Naive thymus-derived CD4-positive, alpha-beta T cell (primary cell): ENCODE results near the gene ZNF25. TPM values are rescaled to one million over a fixed set of nuclear protein-coding genes. Genes with fewer than 3 reads are reported as not detected.
"Not testable (repeated sequence)": the region's sequence is repeated elsewhere in the genome, so short reads cannot be mapped to it uniquely, and the experiment has no call there.

ENCODE experiments used
- ATAC-seq: fragments of 150-1000 bp; cut with Tn5 transposase; 2 replicates; pipeline ENCODE4 v1.10.0; 2021; ENCODE audit warnings: mild to moderate bottlenecking, moderate library complexity
- CTCF ChIA-PET: fragments of 350-600 bp; sonication (Branson Sonifier 250); formaldehyde crosslinking; loops from one replicate; lab custom pipeline; 2021; ENCODE audit warnings: antibody characterized with exemption; lab: Charles Lee
- POLR2A ChIA-PET: fragments of 350-600 bp; sonication (Branson Sonifier 250); formaldehyde crosslinking; loops from one replicate; lab custom pipeline; 2021; ENCODE audit warnings: antibody characterized with exemption, inconsistent platforms; lab: Charles Lee
- DNase-seq, 9 donors: peaks; one replicate each; pipeline versions ENCODE4 v3.0.0 to v3.0.0-alpha.2; 2020 to 2022; ENCODE audit warnings: mixed read lengths in 1 of 9
- H3K27ac ChIP-seq: one replicate; pipeline ENCODE4 v1.7.0; 2013; ENCODE audit warnings: mild to moderate bottlenecking, low read depth, low read length, moderate library complexity
- H3K27me3 ChIP-seq, 2 donors: one replicate each; pipeline ENCODE4 v1.7.0; 2013; ENCODE audit warnings: low read length in 2 of 2, mild to moderate bottlenecking in 2 of 2, moderate library complexity in 2 of 2; ENCODE audit not compliant: control insufficient read depth in 2 of 2, insufficient read depth in 2 of 2
- H3K36me3 ChIP-seq, 3 experiments: 1 replicate in 2 of 3; 2 replicates in 1 of 3; pipeline ENCODE4 v1.7.0; 2013; ENCODE audit warnings: low read length in 3 of 3, mild to moderate bottlenecking in 3 of 3, moderate library complexity in 1 of 3; ENCODE audit not compliant: insufficient read depth in 3 of 3, control insufficient read depth in 2 of 3
- H3K4me1 ChIP-seq, 2 donors: one replicate each; pipeline ENCODE4 v1.7.0; 2013; ENCODE audit warnings: low read length in 2 of 2, mild to moderate bottlenecking in 2 of 2, moderate library complexity in 1 of 2; ENCODE audit not compliant: control insufficient read depth in 2 of 2, insufficient read depth in 2 of 2
- H3K4me3 ChIP-seq: 2 replicates; pipeline ENCODE4 v1.7.0; 2013; ENCODE audit warnings: mild to moderate bottlenecking, low read length
- H3K9me3 ChIP-seq, 3 experiments: 1 replicate in 2 of 3; 2 replicates in 1 of 3; pipeline ENCODE4 v1.7.0; 2013; ENCODE audit warnings: low read length in 3 of 3; ENCODE audit not compliant: control insufficient read depth in 2 of 3
- H3K27ac Mint-ChIP-seq, 9 donors: one replicate each; pipeline ENCODE4 v1.8.0; 2020 to 2022; ENCODE audit warnings: mixed read lengths in 9 of 9, mild to moderate bottlenecking in 8 of 9, moderate library complexity in 5 of 9, inconsistent platforms in 2 of 9
- H3K27me3 Mint-ChIP-seq, 5 donors: one replicate each; pipeline ENCODE4 v1.8.0; 2021 to 2022; ENCODE audit warnings: mixed read lengths in 5 of 5, mild to moderate bottlenecking in 1 of 5
- H3K36me3 Mint-ChIP-seq, 5 donors: one replicate each; pipeline ENCODE4 v1.8.0; 2020 to 2022; ENCODE audit warnings: mixed read lengths in 5 of 5, mild to moderate bottlenecking in 3 of 5, inconsistent platforms in 1 of 5
- H3K4me1 Mint-ChIP-seq, 7 donors: one replicate each; pipeline ENCODE4 v1.8.0; 2020 to 2022; ENCODE audit warnings: mixed read lengths in 7 of 7, mild to moderate bottlenecking in 3 of 7, inconsistent platforms in 1 of 7
- H3K4me3 Mint-ChIP-seq, 10 donors: one replicate each; pipeline ENCODE4 v1.8.0; 2020 to 2022; ENCODE audit warnings: mild to moderate bottlenecking in 10 of 10, mixed read lengths in 10 of 10, moderate library complexity in 6 of 10, inconsistent platforms in 2 of 10
- H3K9me3 Mint-ChIP-seq, 11 donors: one replicate each; pipeline ENCODE4 v1.8.0; 2020 to 2022; ENCODE audit warnings: mixed read lengths in 11 of 11, mild to moderate bottlenecking in 4 of 11, inconsistent platforms in 1 of 11, moderate library complexity in 1 of 11
- intact Hi-C, 2 donors: fragments of 100-400 bp; cut with micrococcal nuclease; formaldehyde crosslinking; loops; one replicate each; pipeline ENCODE4 v1.15.1; 2023
- polyA plus RNA-seq, 2 donors: library from polyadenylated mRNA; unstranded; fragments of 300-500 nt; fragmentation: Illumina TruSeq; gene quantifications; one replicate each; pipeline ENCODE4 v1.2.3, GENCODE V29; 2021
- total RNA-seq, 6 experiments: library from RNA in 5 of 6; stranded (reverse) in 5 of 6; gene quantifications; 1 replicate in 5 of 6; 2 replicates in 1 of 6; pipeline ENCODE4 v1.2.3 and lab custom pipeline; 2021 to 2026

Gene ZNF25
- total and polyA plus RNA-seq, 7 experiments from 2014 or later: 4.3 to 13.9 (median 7.5) TPM

DNA sequence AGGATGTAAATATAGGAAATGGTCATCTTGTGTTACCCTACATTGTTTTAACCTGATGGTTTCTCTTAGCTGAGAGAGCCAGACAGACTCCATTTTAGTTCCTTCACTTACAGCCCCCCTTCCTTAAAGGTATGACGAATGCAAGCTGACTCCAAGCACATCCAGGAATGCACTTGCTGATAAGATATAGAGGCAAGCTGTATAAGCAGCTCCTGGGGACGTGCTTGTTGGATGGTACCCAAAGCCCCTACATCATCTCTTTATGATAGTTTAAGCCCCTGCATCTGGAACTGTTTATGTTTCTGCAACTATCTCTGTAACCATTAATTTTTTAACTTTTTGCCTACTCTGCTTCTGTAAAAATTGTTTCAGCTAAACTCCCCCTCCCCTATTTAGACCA, 41.7 kb downstream of the ZNF25 start:
- Mint-ChIP-seq H3K27me3 (peaks cover 0 to 4% (median 0%) of the 10 kb centered on the region in 5 donors), H3K36me3 (peaks cover 0 to 4% (median 0%) of the 10 kb centered on the region in 5 donors), H3K27ac (no peak overlapping the region), H3K4me3 (no peak overlapping the region), H3K4me1 (no peaks in the 10 kb centered on the region), H3K9me3 (peaks cover 0 to 15% (median 0%) of the 10 kb centered on the region in 11 donors)
- no peak overlapping the region for H3K27ac ChIP-seq
- H3K27me3 ChIP-seq: no peaks in the 10 kb centered on the region
- no peak for ATAC-seq
- intact Hi-C loops: no loop called here
- POLR2A ChIA-PET: no interaction called here
- H3K4me3 ChIP-seq: no peak overlapping the region
- no peak for DNase-seq
- no peaks in the 10 kb centered on the region for H3K36me3 ChIP-seq
- CTCF ChIA-PET: no interaction called here
- no peaks in the 10 kb centered on the region for H3K9me3 ChIP-seq
- no peaks in the 10 kb centered on the region for H3K4me1 ChIP-seq

DNA sequence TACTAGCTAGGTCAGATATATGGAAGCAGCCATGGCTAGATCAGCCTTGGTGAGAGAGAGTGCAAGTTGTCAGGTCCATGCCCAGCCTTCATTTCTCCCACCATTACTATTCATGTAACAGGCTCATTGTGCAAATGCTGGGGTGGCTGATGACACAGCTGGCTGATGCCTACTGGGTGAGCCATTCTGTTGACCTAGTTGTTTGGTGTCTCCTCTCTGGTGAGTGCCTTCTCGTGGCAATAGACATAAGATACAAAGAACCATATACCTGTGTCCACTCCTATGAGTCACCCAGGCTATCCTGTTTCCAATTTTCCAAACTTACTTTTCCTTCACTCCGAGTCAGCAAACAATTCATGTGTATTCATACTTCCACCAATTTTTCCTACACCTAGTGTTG, 46.0 kb downstream of the ZNF25 start:
- Histone ChIP-seq H3K36me3 (no peaks in the 10 kb centered on the region), H3K27me3 (no peaks in the 10 kb centered on the region), H3K9me3 (no peaks in the 10 kb centered on the region), H3K4me3 (no peak overlapping the region), H3K27ac (no peak overlapping the region), H3K4me1 (no peaks in the 10 kb centered on the region)
- Mint-ChIP-seq H3K9me3 (peaks cover 0 to 13% (median 0%) of the 10 kb centered on the region in 11 donors), H3K27me3 (peaks cover 0 to 4% (median 0%) of the 10 kb centered on the region in 5 donors), H3K36me3 (peaks cover 0 to 4% (median 0%) of the 10 kb centered on the region in 5 donors), H3K4me1 (peaks cover 0 to 1% (median 0%) of the 10 kb centered on the region in 7 donors), H3K27ac (no peak overlapping the region), H3K4me3 (no peak overlapping the region)
- ATAC-seq: no peak
- intact Hi-C loops: no loop called here
- CTCF ChIA-PET: no interaction called here
- POLR2A ChIA-PET: no interaction called here
- no peak for DNase-seq

- ChIA-PET CTCF (interaction anchor here (0.6 kb wide), 1 partner anchor 67 kb away, joined by 4 read pairs; no protein-coding TSS in a partner anchor), POLR2A (interaction anchor here (0.7 kb wide), 1 partner anchor 213 kb away, joined by 3 read pairs; no protein-coding TSS in a partner anchor)
- H3K4me1 Mint-ChIP-seq, H3K27ac Mint-ChIP-seq, H3K27me3 ChIP-seq, DNase-seq, H3K4me3 ChIP-seq, H3K36me3 ChIP-seq, H3K4me3 Mint-ChIP-seq, H3K9me3 ChIP-seq, H3K36me3 Mint-ChIP-seq, H3K27ac ChIP-seq, H3K27me3 Mint-ChIP-seq, H3K4me1 ChIP-seq, ATAC-seq, intact Hi-C loops: not testable (repeated sequence)
- peaks cover 0 to 54% (median 22%) of the 10 kb centered on the region in 11 donors for H3K9me3 Mint-ChIP-seq
Observed at GRCh38 chr10:37908165-37908564, 68.3 kb downstream of the ZNF25 start.

DNA sequence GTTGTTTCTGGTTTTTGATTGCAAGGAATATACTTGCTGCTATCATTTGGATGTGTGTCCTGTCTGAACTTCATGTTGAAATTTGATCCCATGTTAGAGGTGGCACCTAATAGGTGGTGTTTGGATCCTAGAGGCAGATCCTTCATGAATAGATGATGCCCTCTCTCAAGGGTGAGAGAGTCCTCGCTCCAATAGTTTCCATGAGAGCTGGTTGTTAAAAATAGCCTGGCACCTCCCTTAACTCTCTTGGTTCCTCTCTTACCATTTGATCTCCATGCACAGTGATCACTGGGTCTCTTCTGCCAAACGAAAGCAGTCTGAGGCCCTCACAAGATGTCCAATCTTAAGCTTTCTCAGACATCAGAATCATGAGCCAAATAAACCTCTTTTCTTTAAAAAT, 70.1 kb downstream of the ZNF25 start:
- Mint-ChIP-seq H3K27me3 (no peaks in the 10 kb centered on the region), H3K27ac (no peak overlapping the region), H3K4me1 (no peaks in the 10 kb centered on the region), H3K9me3 (peaks cover 0 to 55% (median 24%) of the 10 kb centered on the region in 11 donors), H3K36me3 (peaks cover 0 to 1% (median 0%) of the 10 kb centered on the region in 5 donors), H3K4me3 (no peak overlapping the region)
- ChIA-PET POLR2A (no interaction called here), CTCF (no interaction called here)
- Histone ChIP-seq H3K9me3 (peaks cover 0 to 4% (median 0%) of the 10 kb centered on the region in 3 experiments), H3K4me1 (no peaks in the 10 kb centered on the region), H3K27ac (no peak overlapping the region), H3K4me3 (no peak overlapping the region), H3K36me3 (no peaks in the 10 kb centered on the region), H3K27me3 (no peaks in the 10 kb centered on the region)
- intact Hi-C loops: no loop called here
- DNase-seq: no peak
- ATAC-seq: no peak

Other genes with a start within 250 kb of the ZNF25 start
- 10 to 100 TPM in 3 of 5 experiments, 1 to 10 TPM in 2; 5.4 to 26.9 (median 11.0) TPM for gene ZNF248, start 119.0 kb downstream of the ZNF25 start, total RNA-seq
- gene ZNF248, start 119.0 kb downstream of the ZNF25 start, polyA plus RNA-seq: 1 to 10 TPM; 4.3 to 6.8 TPM
- 10 to 100 TPM; 36.5 to 74.2 (median 46.3) TPM for gene ZNF33A, start 34.0 kb upstream of the ZNF25 start, total RNA-seq
- gene ZNF33A, start 34.0 kb upstream of the ZNF25 start, polyA plus RNA-seq: 10 to 100 TPM; 14.6 to 21.3 TPM
- gene ZNF37A, start 117.7 kb upstream of the ZNF25 start, total RNA-seq: 10 to 100 TPM; 14.2 to 29.8 (median 26.9) TPM
- gene ZNF37A, start 117.7 kb upstream of the ZNF25 start, polyA plus RNA-seq: 1 to 10 TPM; 4.8 to 5.2 TPM